Measurements from ENCODE around the gene DNAJC27.

- TF ChIP-seq CTCF (IDR thresholded peaks at IDR 0.05) (no peak), POLR2A (IDR thresholded peaks at IDR 0.05) (no peak)
Measured at GRCh38 chr2:25018681-25019080, 46.9 kb upstream of the DNAJC27 start.

All from thyroid gland (tissue), 4 donors.